ENCODE results near the gene EXOSC5. TPM values are rescaled to one million over a fixed set of nuclear protein-coding genes. Genes with fewer than 3 reads are reported as not detected.

The EXOSC5 gene
- total and polyA plus RNA-seq, 2 of the 13 experiments (the other 11 are each of a cell fraction or from before 2014, with no cell fraction given) = 24.1 to 26.5 TPM

GRCh38 chr19:41439441-41440222 lies 42.5 kb upstream of the EXOSC5 start, which contains the start of gene DMAC2 (continued):
- TF ChIP-seq, protein P1, sequence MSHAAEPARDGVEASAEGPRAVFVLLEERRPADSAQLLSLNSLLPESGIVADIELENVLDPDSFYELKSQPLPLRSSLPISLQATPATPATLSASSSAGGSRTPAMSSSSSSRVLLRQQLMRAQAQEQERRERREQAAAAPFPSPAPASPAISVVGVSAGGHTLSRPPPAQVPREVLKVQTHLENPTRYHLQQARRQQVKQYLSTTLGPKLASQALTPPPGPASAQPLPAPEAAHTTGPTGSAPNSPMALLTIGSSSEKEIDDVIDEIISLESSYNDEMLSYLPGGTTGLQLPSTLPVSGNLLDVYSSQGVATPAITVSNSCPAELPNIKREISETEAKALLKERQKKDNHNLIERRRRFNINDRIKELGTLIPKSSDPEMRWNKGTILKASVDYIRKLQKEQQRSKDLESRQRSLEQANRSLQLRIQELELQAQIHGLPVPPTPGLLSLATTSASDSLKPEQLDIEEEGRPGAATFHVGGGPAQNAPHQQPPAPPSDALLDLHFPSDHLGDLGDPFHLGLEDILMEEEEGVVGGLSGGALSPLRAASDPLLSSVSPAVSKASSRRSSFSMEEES (CRISPR knock-in tag; IDR thresholded peaks at IDR 0.05) = 0 out of 2 replicates have a peak, but pooled peaks have one; percentile 50
- TF ChIP-seq RFXANK (CRISPR knock-in tag; IDR thresholded peaks at IDR 0.05) (no peak), SMARCC2 (IDR thresholded peaks at IDR 0.05) (no peak), NAIF1 (CRISPR knock-in tag; IDR thresholded peaks at IDR 0.05; ENCODE audit: borderline replicate concordance) (no peak), ATF7-NPFF (CRISPR knock-in tag; IDR thresholded peaks at IDR 0.05; ENCODE audit: low read depth) (peak; percentile 68), FOXP4 (CRISPR knock-in tag; IDR thresholded peaks at IDR 0.05) (0 out of 2 replicates have a peak, but pooled peaks have one; percentile 21), RBFOX2 (IDR thresholded peaks at IDR 0.05; ENCODE audit: low read depth, low read length) (peak; percentile 70), SPEN (CRISPR knock-in tag; IDR thresholded peaks at IDR 0.05; ENCODE audit: low read depth) (peak; percentile 53; the same call in 1 of the 2 replicates), IKZF1 (IDR thresholded peaks at IDR 0.05) (no peak), RBAK (CRISPR knock-in tag; IDR thresholded peaks at IDR 0.05) (no peak), PHF8 (CRISPR knock-in tag; IDR thresholded peaks at IDR 0.05) (peak; percentile 96), ZNF3 (CRISPR knock-in tag; IDR thresholded peaks at IDR 0.05) (no peak), MEIS1 (CRISPR knock-in tag; IDR thresholded peaks at IDR 0.05; ENCODE audit: borderline replicate concordance) (0 out of 2 replicates have a peak, but pooled peaks have one; percentile 21), REXO4 (CRISPR knock-in tag; IDR thresholded peaks at IDR 0.05; ENCODE audit: borderline replicate concordance) (no peak), PATZ1 (CRISPR knock-in tag; IDR thresholded peaks at IDR 0.05) (0 out of 2 replicates have a peak, but pooled peaks have one; percentile 55), SALL1 (CRISPR knock-in tag; IDR thresholded peaks at IDR 0.05) (peak; percentile 83)
- TF ChIP-seq, protein P2, sequence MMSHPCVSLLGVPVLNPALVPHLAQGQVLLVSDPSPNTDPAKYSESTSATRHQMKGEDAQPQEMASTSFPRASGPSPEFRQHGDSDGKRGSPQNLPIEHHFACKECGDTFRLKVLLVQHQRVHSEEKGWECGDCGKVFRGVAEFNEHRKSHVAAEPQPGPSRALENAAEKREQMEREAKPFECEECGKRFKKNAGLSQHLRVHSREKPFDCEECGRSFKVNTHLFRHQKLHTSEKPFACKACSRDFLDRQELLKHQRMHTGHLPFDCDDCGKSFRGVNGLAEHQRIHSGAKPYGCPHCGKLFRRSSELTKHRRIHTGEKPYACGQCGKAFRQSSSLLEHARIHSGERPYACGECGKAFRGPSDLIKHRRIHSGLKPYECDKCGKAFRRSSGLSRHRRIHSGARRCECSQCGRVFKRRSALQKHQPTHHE (CRISPR knock-in tag; IDR thresholded peaks at IDR 0.05; ENCODE audit: borderline replicate concordance) = peak; percentile 69; the same call in 1 of the 2 replicates
- TF ChIP-seq, protein P3, sequence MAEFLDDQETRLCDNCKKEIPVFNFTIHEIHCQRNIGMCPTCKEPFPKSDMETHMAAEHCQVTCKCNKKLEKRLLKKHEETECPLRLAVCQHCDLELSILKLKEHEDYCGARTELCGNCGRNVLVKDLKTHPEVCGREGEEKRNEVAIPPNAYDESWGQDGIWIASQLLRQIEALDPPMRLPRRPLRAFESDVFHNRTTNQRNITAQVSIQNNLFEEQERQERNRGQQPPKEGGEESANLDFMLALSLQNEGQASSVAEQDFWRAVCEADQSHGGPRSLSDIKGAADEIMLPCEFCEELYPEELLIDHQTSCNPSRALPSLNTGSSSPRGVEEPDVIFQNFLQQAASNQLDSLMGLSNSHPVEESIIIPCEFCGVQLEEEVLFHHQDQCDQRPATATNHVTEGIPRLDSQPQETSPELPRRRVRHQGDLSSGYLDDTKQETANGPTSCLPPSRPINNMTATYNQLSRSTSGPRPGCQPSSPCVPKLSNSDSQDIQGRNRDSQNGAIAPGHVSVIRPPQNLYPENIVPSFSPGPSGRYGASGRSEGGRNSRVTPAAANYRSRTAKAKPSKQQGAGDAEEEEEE (CRISPR knock-in tag; IDR thresholded peaks at IDR 0.05; ENCODE audit: borderline replicate concordance) = no peak
- TF ChIP-seq, protein P4, sequence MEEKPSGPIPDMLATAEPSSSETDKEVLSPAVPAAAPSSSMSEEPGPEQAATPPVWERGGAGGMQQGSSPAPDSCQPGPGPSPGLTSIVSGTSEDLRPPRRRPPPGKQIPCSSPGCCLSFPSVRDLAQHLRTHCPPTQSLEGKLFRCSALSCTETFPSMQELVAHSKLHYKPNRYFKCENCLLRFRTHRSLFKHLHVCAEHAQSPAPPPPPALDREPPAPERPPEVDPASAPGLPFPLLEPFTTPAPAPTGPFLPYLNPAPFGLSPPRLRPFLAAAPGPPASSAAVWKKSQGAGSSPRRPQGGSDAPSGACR (CRISPR knock-in tag; IDR thresholded peaks at IDR 0.05) = no peak
